Measurements from ENCODE around the gene REG3G. TPM values are rescaled to one million over a fixed set of nuclear protein-coding genes. Genes with fewer than 3 reads are reported as not detected.

REG3G gene
- polyA plus RNA-seq, result 5.0 TPM
- long read RNA-seq, donor 1, result 0 reads
- long read RNA-seq, donor 2, partial matches to known transcripts, result 0 of 2 reads
- long read RNA-seq, donor 2, other reads (novel, unspliced or antisense), result 0 of 2 reads
- long read RNA-seq, donor 3, result 0 reads
- long read RNA-seq, donor 4, partial matches to known transcripts, result 0 of 1 reads
- long read RNA-seq, donor 4, other reads (novel, unspliced or antisense), result 0 of 1 reads
- long read RNA-seq, donor 5, result 0 reads
- long read RNA-seq, donor 6, result 0 reads
- long read RNA-seq, donor 7, result 0 reads
- long read RNA-seq, donor 8, result 0 reads
- long read RNA-seq, donor 9, partial matches to known transcripts, result 0 of 1 reads
- long read RNA-seq, donor 9, other reads (novel, unspliced or antisense), result 0 of 1 reads
- long read RNA-seq, donor 10, result 0 reads
- long read RNA-seq, donor 11, result 0 reads

DNA sequence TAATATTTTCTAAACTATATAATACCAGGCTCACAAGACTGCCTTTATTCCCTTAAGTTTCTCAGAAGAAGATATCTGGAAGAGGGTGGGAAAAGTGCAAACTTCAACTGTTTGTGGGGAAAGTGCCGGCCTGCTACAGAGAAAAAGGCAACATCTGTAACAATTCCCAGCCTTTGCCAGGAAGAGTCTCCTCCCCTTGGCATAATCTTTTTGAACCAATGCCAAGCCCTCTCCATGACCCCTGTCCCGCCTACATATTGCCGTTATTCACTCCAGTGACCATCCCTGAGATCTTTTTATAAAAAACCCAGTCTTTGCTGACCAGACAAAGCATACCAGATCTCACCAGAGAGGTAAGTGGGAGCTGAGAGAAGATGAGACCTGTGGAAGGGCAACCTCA is at the start of gene REG3G:
REG3G (plus strand) TSS at position 282 of the 400 bp plus-strand sequence. CDS start 392 bp downstream, outside the sequence.
- no peak for DNase-seq
- H3K4me1 ChIP-seq (ENCODE audit: control insufficient read depth, insufficient read depth, low read length), result peaks cover 10% of the 10 kb centered on the region
- no peak within 1 kb of the TSS for H3K27ac ChIP-seq (ENCODE audit: low read length)
- no peaks in the 10 kb centered on the region for H3K36me3 ChIP-seq (ENCODE audit: control insufficient read depth, insufficient read depth, low read length)
- no CpG with 5 or more reads among the region's 3 CpGs for WGBS (ENCODE audit: insufficient coverage, low lambda C conversion rate)
- H3K27me3 ChIP-seq (ENCODE audit: control insufficient read depth, insufficient read depth, low read length), result no peaks in the 10 kb centered on the region
- no peak within 1 kb of the TSS for H3K4me3 ChIP-seq (ENCODE audit: low read length)
- no peaks in the 10 kb centered on the region for H3K9me3 ChIP-seq (ENCODE audit: control insufficient read depth, low read depth, low read length)

DNA sequence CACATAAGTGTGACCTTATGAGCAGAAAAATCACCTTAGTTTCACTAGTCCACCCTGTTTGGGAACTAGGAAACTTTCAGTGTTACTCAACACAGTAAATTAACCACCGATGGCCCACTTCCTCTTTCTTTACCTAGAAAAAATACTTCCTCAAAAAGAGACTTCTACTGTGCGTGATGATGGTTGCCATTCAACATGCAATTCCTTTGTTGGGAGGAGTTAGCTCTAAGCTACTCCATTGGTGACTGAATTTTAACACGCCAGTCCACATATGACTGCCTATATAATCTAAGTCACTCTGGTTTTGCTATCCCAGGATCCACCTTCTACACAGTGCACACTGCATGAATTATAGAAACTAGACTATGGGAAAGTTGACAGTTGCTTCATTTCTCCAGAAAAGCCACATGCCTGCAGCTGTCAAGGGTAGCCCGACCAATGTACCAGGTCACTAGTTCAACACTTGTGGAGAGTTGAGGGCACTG is 47.8 kb upstream of the REG3G start:
- no peaks in the 10 kb centered on the region for H3K27me3 ChIP-seq (ENCODE audit: control insufficient read depth, insufficient read depth, low read length)
- H3K27ac ChIP-seq (ENCODE audit: low read length), result no peak overlapping the region
- no peaks in the 10 kb centered on the region for H3K4me1 ChIP-seq (ENCODE audit: control insufficient read depth, insufficient read depth, low read length)
- no peak for DNase-seq
- WGBS (ENCODE audit: insufficient coverage, low lambda C conversion rate), result no CpG with 5 or more reads among the region's 4 CpGs
- H3K4me3 ChIP-seq (ENCODE audit: low read length), result no peak overlapping the region
- H3K9me3 ChIP-seq (ENCODE audit: control insufficient read depth, low read depth, low read length), result no peaks in the 10 kb centered on the region
- H3K36me3 ChIP-seq (ENCODE audit: control insufficient read depth, insufficient read depth, low read length), result no peaks in the 10 kb centered on the region

DNA sequence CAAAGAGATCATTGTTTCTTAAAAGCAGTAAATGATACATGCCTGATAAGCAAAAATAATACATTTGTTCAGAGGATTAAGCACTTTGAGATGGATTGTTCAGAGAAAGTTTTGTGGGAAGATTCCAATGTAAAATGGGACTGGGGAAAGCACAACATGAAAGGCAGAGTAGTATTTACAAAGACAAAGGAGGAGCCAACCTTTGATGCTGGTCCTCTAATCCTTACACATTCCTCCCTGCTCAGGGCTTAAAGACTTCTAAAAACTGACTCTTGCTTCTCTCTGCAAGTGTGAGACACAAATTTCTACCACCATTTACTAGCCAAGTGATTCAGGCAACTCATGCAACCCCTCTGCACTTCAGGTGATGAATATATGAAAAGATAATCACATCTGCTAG is 47.2 kb upstream of the REG3G start:
- H3K36me3 ChIP-seq (ENCODE audit: control insufficient read depth, insufficient read depth, low read length), result no peaks in the 10 kb centered on the region
- no peak overlapping the region for H3K4me3 ChIP-seq (ENCODE audit: low read length)
- DNase-seq, result no peak
- no peak overlapping the region for H3K27ac ChIP-seq (ENCODE audit: low read length)
- H3K4me1 ChIP-seq (ENCODE audit: control insufficient read depth, insufficient read depth, low read length), result no peaks in the 10 kb centered on the region
- H3K9me3 ChIP-seq (ENCODE audit: control insufficient read depth, low read depth, low read length), result no peaks in the 10 kb centered on the region
- H3K27me3 ChIP-seq (ENCODE audit: control insufficient read depth, insufficient read depth, low read length), result no peaks in the 10 kb centered on the region

DNA sequence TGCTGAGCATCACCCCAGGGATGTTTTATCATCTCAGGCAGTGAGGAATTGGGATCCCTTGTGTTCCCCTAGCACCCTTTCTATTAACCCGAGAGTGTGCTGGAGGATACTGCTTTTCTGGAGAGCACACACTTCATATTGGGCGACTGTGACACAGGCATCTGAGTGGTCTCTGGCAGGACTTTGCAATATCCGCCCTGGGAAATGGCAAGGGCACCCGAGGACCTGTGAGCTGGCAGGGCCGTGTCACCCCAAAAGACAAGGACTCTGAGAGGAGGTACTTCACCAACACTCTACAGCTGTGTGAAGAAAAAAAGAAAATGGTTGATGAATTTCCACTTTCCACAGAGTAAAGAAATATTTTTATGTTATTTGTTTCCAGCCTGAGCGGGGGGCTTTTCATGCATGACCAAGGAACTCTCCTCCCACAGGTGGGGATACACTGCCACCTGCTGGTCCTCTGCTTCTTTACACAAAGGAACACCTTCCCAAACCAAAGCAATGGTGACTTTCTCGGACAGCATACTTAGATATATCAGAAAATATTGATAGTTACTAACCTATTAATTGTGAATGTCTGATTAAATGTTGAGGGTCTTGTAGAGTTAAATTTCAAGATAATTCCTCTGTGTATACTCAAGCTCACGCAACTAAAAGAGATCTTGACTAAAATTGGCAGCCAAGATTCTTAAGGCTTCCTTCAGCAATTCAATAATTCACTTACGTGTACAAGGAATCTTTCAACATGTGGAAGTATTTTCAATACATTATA is 45.9 kb upstream of the REG3G start:
- Histone ChIP-seq H3K27me3 (ENCODE audit: control insufficient read depth, insufficient read depth, low read length) (no peaks in the 10 kb centered on the region), H3K27ac (ENCODE audit: low read length) (no peak overlapping the region), H3K4me1 (ENCODE audit: control insufficient read depth, insufficient read depth, low read length) (no peaks in the 10 kb centered on the region), H3K9me3 (ENCODE audit: control insufficient read depth, low read depth, low read length) (no peaks in the 10 kb centered on the region), H3K36me3 (ENCODE audit: control insufficient read depth, insufficient read depth, low read length) (no peaks in the 10 kb centered on the region), H3K4me3 (ENCODE audit: low read length) (no peak overlapping the region)
- peak; percentile 19 to 32 for DNase-seq
- WGBS (ENCODE audit: insufficient coverage, low lambda C conversion rate), result 0% methylated on average over 1 of the region's 9 CpGs

DNA sequence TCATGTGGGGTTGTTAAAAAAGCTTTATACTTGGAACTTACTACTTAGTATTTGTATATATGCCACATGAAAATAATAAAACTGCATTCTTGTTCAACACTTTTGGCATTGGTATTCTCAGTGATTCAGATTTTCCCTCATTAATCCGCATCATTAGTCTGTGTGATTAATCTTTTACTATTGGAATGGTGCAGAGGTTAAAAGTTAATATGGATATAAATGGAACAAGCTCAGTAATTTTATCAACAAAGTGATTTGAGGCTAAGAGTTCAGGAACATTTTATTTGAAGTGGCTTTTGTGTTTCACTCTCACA is 45.4 kb upstream of the REG3G start:
- Histone ChIP-seq H3K4me1 (ENCODE audit: control insufficient read depth, insufficient read depth, low read length) (no peaks in the 10 kb centered on the region), H3K36me3 (ENCODE audit: control insufficient read depth, insufficient read depth, low read length) (no peaks in the 10 kb centered on the region), H3K27ac (ENCODE audit: low read length) (no peak overlapping the region), H3K27me3 (ENCODE audit: control insufficient read depth, insufficient read depth, low read length) (no peaks in the 10 kb centered on the region), H3K9me3 (ENCODE audit: control insufficient read depth, low read depth, low read length) (no peaks in the 10 kb centered on the region), H3K4me3 (ENCODE audit: low read length) (no peak overlapping the region)
- 80% methylated on average over 1 of the region's 1 CpG for WGBS (ENCODE audit: insufficient coverage, low lambda C conversion rate)
- no peak for DNase-seq

DNA sequence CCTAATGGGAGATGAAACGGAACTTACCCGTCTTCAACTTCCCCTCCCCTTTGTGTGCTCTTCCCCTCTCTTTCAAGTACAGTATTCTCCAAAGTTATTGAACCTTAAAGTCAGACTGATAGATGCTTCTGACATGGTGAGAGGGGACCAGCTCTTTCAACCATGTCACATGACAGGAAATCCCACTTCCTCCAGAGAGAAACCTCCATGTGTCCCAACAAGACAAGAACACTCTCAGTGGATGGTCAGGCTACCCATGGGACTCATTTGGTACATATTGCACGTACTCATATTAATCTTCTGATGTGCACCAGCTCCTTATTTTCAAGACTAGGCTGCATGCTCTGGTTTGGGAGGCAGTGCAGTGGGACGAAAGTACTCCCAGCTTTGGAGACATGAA is 44.6 kb upstream of the REG3G start:
- no peaks in the 10 kb centered on the region for H3K9me3 ChIP-seq (ENCODE audit: control insufficient read depth, low read depth, low read length)
- no peak for DNase-seq
- H3K4me3 ChIP-seq (ENCODE audit: low read length), result no peak overlapping the region
- 73% methylated on average over 2 of the region's 4 CpGs for WGBS (ENCODE audit: insufficient coverage, low lambda C conversion rate)
- H3K27me3 ChIP-seq (ENCODE audit: control insufficient read depth, insufficient read depth, low read length), result no peaks in the 10 kb centered on the region
- no peak overlapping the region for H3K27ac ChIP-seq (ENCODE audit: low read length)
- H3K36me3 ChIP-seq (ENCODE audit: control insufficient read depth, insufficient read depth, low read length), result no peaks in the 10 kb centered on the region
- H3K4me1 ChIP-seq (ENCODE audit: control insufficient read depth, insufficient read depth, low read length), result no peaks in the 10 kb centered on the region

DNA sequence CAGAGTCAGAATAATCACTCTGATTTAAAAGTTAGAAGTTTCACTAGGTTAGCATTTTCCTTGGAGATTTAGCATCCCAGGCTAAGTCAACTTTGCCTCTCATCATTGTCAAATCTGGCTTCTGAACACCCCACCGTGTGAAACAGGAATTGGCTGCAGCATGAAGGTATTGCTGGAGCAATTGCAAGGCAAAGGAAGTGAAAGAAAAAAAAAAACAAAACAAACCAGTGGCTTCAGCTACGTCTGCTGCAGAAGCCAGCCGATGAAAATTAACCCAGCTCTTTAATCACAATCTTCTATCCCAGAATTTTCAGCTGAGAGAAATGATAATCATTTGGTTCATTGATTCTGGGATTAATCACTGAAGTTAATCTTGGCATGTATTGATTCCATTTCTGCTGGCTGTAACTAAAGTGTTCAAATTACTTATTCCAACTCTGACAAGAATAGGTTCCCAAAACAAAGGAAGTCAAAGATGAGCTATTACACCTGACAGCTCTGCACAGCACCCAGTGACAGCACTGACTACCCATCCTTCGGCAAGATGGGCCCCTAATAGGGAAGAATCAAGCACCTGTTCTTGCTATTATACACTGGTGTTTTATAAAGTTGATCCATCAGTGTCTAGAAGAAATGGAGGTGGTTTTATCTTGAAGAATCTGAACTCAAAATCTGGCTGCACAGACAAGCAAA is 42.7 kb upstream of the REG3G start:
- DNase-seq, result no peak
- H3K4me3 ChIP-seq (ENCODE audit: low read length), result no peak overlapping the region
- no peaks in the 10 kb centered on the region for H3K36me3 ChIP-seq (ENCODE audit: control insufficient read depth, insufficient read depth, low read length)
- no peaks in the 10 kb centered on the region for H3K4me1 ChIP-seq (ENCODE audit: control insufficient read depth, insufficient read depth, low read length)
- no peaks in the 10 kb centered on the region for H3K9me3 ChIP-seq (ENCODE audit: control insufficient read depth, low read depth, low read length)
- no peak overlapping the region for H3K27ac ChIP-seq (ENCODE audit: low read length)
- H3K27me3 ChIP-seq (ENCODE audit: control insufficient read depth, insufficient read depth, low read length), result no peaks in the 10 kb centered on the region
- WGBS (ENCODE audit: insufficient coverage, low lambda C conversion rate), result 60% methylated on average over 3 of the region's 4 CpGs

DNA sequence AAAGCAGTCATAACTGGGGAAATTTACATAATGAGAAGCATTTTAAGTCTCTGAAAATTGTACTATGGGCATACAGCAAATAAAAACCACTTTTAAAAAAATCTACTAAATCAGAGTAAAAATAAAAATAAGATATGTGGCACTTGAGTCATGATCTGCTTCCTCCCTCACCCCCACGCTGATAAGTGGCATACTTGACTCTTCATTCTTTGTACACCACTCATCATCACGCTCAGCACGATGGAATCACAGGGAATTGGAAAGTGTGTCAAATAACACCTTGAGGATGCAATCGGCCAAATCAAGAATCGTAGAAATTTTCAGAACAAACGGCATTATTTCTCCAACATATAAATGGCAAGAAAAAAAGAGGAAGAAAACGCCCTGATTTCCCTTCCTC is 41.1 kb upstream of the REG3G start:
- H3K27me3 ChIP-seq (ENCODE audit: control insufficient read depth, insufficient read depth, low read length), result no peaks in the 10 kb centered on the region
- DNase-seq, result no peak
- H3K9me3 ChIP-seq (ENCODE audit: control insufficient read depth, low read depth, low read length), result no peaks in the 10 kb centered on the region
- no peaks in the 10 kb centered on the region for H3K36me3 ChIP-seq (ENCODE audit: control insufficient read depth, insufficient read depth, low read length)
- H3K27ac ChIP-seq (ENCODE audit: low read length), result no peak overlapping the region
- 100% methylated on average over 2 of the region's 7 CpGs for WGBS (ENCODE audit: insufficient coverage, low lambda C conversion rate)
- no peaks in the 10 kb centered on the region for H3K4me1 ChIP-seq (ENCODE audit: control insufficient read depth, insufficient read depth, low read length)
- no peak overlapping the region for H3K4me3 ChIP-seq (ENCODE audit: low read length)

DNA sequence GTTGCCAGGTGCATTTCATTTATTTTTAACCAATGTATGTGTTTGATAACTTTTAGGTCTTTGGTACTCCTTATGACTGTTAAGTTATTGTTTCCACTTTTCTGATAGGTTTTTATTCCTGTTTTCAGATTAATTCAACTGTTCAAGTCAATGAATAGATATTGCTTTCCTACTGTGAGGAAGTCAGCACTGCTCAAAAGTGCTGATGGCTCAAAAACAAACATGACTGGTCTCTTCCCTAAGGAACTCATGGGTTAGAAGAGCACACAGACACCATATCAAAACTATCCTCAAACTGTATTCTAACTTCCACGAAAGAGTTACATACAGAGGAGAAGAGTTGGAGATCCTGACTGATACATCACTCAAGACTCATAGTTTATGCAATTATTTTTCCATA is 39.9 kb upstream of the REG3G start:
- H3K27me3 ChIP-seq (ENCODE audit: control insufficient read depth, insufficient read depth, low read length), result no peaks in the 10 kb centered on the region
- WGBS (ENCODE audit: insufficient coverage, low lambda C conversion rate), result no CpG with 5 or more reads among the region's 1 CpG
- no peak overlapping the region for H3K4me3 ChIP-seq (ENCODE audit: low read length)
- no peak for DNase-seq
- H3K9me3 ChIP-seq (ENCODE audit: control insufficient read depth, low read depth, low read length), result no peaks in the 10 kb centered on the region
- H3K27ac ChIP-seq (ENCODE audit: low read length), result no peak overlapping the region
- H3K4me1 ChIP-seq (ENCODE audit: control insufficient read depth, insufficient read depth, low read length), result no peaks in the 10 kb centered on the region
- H3K36me3 ChIP-seq (ENCODE audit: control insufficient read depth, insufficient read depth, low read length), result no peaks in the 10 kb centered on the region

DNA sequence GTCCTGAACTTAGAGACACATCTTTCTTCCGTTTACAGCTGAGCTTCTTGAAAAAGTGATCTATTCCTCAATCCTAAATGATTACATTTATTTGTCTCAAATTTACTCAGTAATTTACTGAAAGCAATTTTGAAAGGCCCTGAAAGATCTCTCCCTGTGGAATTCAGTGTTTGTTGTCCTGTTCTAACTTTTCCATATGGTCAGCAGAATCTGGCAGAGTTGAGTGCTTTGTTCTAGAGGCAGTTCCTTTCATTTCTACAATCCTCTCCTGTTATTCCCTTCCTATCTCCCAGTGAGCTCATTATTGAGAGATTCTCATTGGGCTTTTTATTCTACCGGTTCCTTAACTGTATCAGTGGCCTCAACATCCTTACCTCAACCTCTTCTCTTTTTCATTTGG is 36.5 kb upstream of the REG3G start:
- Histone ChIP-seq H3K36me3 (ENCODE audit: control insufficient read depth, insufficient read depth, low read length) (no peaks in the 10 kb centered on the region), H3K4me3 (ENCODE audit: low read length) (no peak overlapping the region), H3K27me3 (ENCODE audit: control insufficient read depth, insufficient read depth, low read length) (peaks cover 19% of the 10 kb centered on the region), H3K4me1 (ENCODE audit: control insufficient read depth, insufficient read depth, low read length) (no peaks in the 10 kb centered on the region), H3K9me3 (ENCODE audit: control insufficient read depth, low read depth, low read length) (peaks cover 2% of the 10 kb centered on the region), H3K27ac (ENCODE audit: low read length) (no peak overlapping the region)
- no peak for DNase-seq
- 100% methylated on average over 1 of the region's 2 CpGs for WGBS (ENCODE audit: insufficient coverage, low lambda C conversion rate)

Data from large intestine (tissue), 12 donors.